ENCODE data around the gene ZNF668. TPM values are rescaled to one million over a fixed set of nuclear protein-coding genes. Genes with fewer than 3 reads are reported as not detected.

The ZNF668 gene
- total RNA-seq, 4 donors from 2014 or later: 8.6 to 22.5 (median 12.6) TPM

- Histone ChIP-seq H3K36me3 (peaks cover 0 to 43% of the 10 kb centered on the region in 2 donors), H3K4me3 (no peak overlapping the region), H3K4me1 (peaks cover 0 to 63% (median 10%) of the 10 kb centered on the region in 3 donors), H3K9me3 (no peaks in the 10 kb centered on the region), H3K27ac (no peak overlapping the region), H3K27me3 (no peaks in the 10 kb centered on the region)
- ATAC-seq: no peak
- WGBS, 2 donors (ENCODE audit: low coverage in 1 of 2): 92% methylated on average over 7 of the region's 26 CpGs; no CpG with 5 or more reads in 1 of the 2 donors
- no peak for TF ChIP-seq POLR2AphosphoS5 (IDR thresholded peaks at IDR 0.05)
- TF ChIP-seq, protein P1, sequence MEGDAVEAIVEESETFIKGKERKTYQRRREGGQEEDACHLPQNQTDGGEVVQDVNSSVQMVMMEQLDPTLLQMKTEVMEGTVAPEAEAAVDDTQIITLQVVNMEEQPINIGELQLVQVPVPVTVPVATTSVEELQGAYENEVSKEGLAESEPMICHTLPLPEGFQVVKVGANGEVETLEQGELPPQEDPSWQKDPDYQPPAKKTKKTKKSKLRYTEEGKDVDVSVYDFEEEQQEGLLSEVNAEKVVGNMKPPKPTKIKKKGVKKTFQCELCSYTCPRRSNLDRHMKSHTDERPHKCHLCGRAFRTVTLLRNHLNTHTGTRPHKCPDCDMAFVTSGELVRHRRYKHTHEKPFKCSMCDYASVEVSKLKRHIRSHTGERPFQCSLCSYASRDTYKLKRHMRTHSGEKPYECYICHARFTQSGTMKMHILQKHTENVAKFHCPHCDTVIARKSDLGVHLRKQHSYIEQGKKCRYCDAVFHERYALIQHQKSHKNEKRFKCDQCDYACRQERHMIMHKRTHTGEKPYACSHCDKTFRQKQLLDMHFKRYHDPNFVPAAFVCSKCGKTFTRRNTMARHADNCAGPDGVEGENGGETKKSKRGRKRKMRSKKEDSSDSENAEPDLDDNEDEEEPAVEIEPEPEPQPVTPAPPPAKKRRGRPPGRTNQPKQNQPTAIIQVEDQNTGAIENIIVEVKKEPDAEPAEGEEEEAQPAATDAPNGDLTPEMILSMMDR (IDR thresholded peaks at IDR 0.05): no peak
- TF ChIP-seq EP300 (IDR thresholded peaks at IDR 0.05): no peak
- no peak for TF ChIP-seq POLR2A (IDR thresholded peaks at IDR 0.05)
Observed at GRCh38 chr16:31110106-31111034, 36.3 kb upstream of the ZNF668 start.

DNA sequence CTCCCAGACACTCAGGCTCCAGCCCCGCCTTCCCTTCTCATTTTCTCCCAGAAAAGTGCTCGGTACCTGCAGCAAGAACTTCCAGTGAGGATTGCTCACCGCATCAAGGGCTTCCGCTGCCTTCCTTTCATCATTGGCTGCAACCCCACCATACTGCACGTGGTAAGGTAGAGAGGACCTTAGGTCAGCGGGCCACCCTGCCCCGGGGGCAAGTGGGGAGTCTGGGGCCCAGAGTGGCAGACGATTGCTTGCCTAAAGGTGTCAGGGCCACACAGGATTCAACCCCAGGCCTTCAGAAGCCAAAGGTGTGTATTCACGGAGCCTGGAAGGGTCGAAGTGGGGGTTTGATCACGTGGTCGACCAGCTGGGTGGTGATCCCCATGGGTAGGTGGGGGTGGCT, 35.6 kb upstream of the ZNF668 start:
- H3K36me3 ChIP-seq: peaks cover 0 to 43% of the 10 kb centered on the region in 2 donors
- no peak for ATAC-seq
- 72% methylated on average over 2 of the region's 12 CpGs; no CpG with 5 or more reads in 1 of the 2 donors for WGBS, 2 donors (ENCODE audit: low coverage in 1 of 2)
- H3K9me3 ChIP-seq: no peaks in the 10 kb centered on the region
- TF ChIP-seq, protein P1 (IDR thresholded peaks at IDR 0.05): no peak
- TF ChIP-seq POLR2A (IDR thresholded peaks at IDR 0.05) (no peak), POLR2AphosphoS5 (IDR thresholded peaks at IDR 0.05) (no peak), EP300 (IDR thresholded peaks at IDR 0.05) (no peak)
- H3K4me1 ChIP-seq: peaks cover 0 to 65% (median 10%) of the 10 kb centered on the region in 3 donors
- peak overlapping the region in 1 of 4 donors; percentile 94 for H3K27ac ChIP-seq
- no peaks in the 10 kb centered on the region for H3K27me3 ChIP-seq
- peak overlapping the region in 1 of 2 donors; percentile 99 for H3K4me3 ChIP-seq

DNA sequence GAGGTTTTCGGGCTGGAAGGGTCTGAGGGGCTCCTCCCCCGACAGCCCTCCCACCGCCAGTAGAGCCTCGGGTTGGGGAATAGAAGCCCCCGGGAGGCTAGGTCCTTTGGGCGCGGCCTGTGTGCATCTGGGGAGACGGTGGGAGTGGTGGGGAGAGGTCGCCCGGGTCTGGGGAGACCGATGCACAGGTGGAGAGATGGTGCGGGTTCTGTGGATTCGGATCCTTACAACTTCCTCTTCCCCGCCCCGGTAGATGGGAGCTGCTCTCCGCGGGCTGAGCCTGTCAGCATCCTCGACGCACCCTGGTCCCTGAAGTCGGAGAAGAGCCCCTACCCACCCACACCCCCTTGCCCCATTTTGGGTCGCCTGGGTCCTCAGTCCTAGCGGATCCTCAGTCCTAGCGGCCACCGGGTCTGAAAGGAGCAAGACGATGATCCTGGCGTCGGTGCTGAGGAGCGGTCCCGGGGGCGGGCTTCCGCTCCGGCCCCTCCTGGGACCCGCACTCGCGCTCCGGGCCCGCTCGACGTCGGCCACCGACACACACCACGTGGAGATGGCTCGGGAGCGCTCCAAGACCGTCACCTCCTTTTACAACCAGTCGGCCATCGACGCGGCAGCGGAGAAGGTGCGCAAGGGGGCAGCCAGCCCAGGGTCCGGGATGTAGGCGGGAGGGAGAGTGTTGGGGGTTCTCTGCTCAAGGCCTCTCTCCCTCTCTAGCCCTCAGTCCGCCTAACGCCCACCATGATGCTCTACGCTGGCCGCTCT, 34.9 kb upstream of the ZNF668 start:
- Histone ChIP-seq H3K36me3 (peaks cover 0 to 43% of the 10 kb centered on the region in 2 donors), H3K27ac (peak overlapping the region; percentile 70 to 94 (median 93)), H3K27me3 (no peaks in the 10 kb centered on the region), H3K9me3 (no peaks in the 10 kb centered on the region), H3K4me3 (peak overlapping the region; percentile 82 to 99), H3K4me1 (peaks cover 0 to 65% (median 10%) of the 10 kb centered on the region in 3 donors)
- 80% methylated on average over 6 of the region's 57 CpGs; no CpG with 5 or more reads in 1 of the 2 donors for WGBS, 2 donors (ENCODE audit: low coverage in 1 of 2)
- no peak for TF ChIP-seq POLR2AphosphoS5 (IDR thresholded peaks at IDR 0.05)
- no peak for TF ChIP-seq EP300 (IDR thresholded peaks at IDR 0.05)
- TF ChIP-seq, protein P1 (IDR thresholded peaks at IDR 0.05): no peak
- no peak for TF ChIP-seq POLR2A (IDR thresholded peaks at IDR 0.05)
- ATAC-seq: no peak

DNA sequence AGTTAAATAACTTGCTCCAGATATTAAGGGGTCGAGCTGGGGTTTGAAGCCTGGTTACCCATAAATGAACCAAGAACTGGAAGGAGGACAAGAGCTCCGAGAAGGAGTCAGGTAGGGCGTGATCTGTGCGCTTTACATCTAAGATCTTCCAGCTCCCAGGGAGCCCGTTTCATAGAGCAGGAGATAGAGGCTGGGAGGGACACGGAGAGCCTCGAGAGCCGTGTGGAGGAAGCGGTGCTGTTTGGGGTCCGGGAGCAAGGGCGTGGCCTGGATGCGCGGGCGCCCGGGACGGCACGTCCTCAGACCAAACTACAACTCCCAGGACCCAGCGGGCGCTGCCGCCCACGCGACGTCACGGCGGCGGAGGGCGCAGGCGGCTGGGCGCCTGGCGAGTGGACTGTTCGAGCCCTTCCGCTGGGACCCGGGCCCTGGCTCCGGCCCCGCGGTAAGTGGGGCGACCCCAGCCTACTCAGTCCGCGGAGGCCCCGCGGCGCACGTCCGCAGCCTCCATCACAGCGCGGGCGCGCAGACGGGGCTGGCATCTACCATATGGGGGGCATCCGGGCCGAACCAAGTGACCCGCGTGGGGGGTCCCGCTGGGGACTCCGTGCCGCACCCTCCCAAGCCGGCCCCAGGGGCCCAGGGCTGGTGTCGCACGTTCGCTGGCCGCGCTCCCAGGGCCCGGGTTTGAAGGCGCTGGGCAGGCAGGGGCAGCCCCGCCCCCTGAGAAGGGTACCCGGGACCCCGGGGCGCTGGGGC, 34.2 kb upstream of the ZNF668 start, which contains the start of gene BCKDK:
BCKDK (plus strand) TSS at position 352 of the 759 bp plus-strand sequence. CDS start 838 bp downstream, outside the sequence.
- WGBS, 2 donors (ENCODE audit: low coverage in 1 of 2): 13% methylated on average over 6 of the region's 68 CpGs; no CpG with 5 or more reads in 1 of the 2 donors
- Histone ChIP-seq H3K4me1 (peaks cover 0 to 63% (median 10%) of the 10 kb centered on the region in 3 donors), H3K9me3 (no peaks in the 10 kb centered on the region), H3K27ac (peak within 1 kb of the TSS; percentile 70 to 94 (median 93)), H3K36me3 (peaks cover 0 to 41% of the 10 kb centered on the region in 2 donors), H3K27me3 (no peaks in the 10 kb centered on the region), H3K4me3 (peak within 1 kb of the TSS; percentile 82 to 99)
- TF ChIP-seq EP300 (IDR thresholded peaks at IDR 0.05) (no peak), POLR2A (IDR thresholded peaks at IDR 0.05) (peak; percentile 65 to 66), POLR2AphosphoS5 (IDR thresholded peaks at IDR 0.05) (peak; percentile 61)
- TF ChIP-seq, protein P1 (IDR thresholded peaks at IDR 0.05): no peak
- peak; percentile 87 for ATAC-seq
